WTC11 (cell line): ENCODE data around the gene ASXL3.

Experiments
- CTCF ChIP-seq: fragments of 200-600 bp; IDR thresholded peaks from 2 replicates; pipeline ENCODE4 v1.8.0; 2022; ENCODE audit warnings: antibody characterized with exemption
- RELA ChIP-seq: sonication (generic); formaldehyde crosslinking; IDR thresholded peaks from 2 replicates; pipeline ENCODE4 v1.8.1; 2022; ENCODE audit warnings: missing genetic modification reagents, mild to moderate bottlenecking, borderline replicate concordance
- STAT6 ChIP-seq: sonication (generic); formaldehyde crosslinking; conservative IDR thresholded peaks from 2 replicates; pipeline ENCODE4 v1.8.1; 2023; ENCODE audit warnings: mild to moderate bottlenecking, low read depth, missing genetic modification reagents, moderate library complexity

DNA sequence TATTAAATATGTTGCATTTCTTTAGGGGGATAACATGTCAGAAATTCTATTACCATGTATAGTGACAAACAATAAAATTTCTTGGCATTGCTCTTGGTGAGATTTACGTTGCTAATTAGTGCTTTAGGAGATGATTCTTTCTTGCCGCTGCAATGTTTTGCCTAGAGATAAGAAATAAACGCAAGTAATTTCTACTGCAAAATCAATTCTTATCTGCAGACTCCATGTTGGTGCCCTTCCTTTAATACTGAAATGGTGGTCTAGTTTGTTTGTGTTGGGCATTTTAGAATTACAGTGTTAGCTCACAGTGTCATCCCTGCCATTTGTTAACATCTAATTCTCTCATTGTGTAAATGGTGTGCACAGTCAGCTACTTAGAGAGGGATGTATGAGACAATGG lies 34.6 kb downstream of the ASXL3 start:
- TF ChIP-seq STAT6 (CRISPR knock-in tag) (no peak), CTCF (no peak), RELA (CRISPR knock-in tag) (no peak)
